ENCODE data around the gene PCGF1. TPM values are rescaled to one million over a fixed set of nuclear protein-coding genes. Genes with fewer than 3 reads are reported as not detected.

PCGF1 gene
- total and polyA plus RNA-seq, 9 of the 15 experiments (the other 6 are each of a cell fraction or from before 2014, with no cell fraction given): 20.3 to 45.7 (median 29.3) TPM

- Histone ChIP-seq H3K27me3 (ENCODE audit: control insufficient read depth in 2 of 2, insufficient read depth in 2 of 2, low read length in 2 of 2) (peaks cover 0 to 1% of the 10 kb centered on the region in 2 experiments; a peak in 1 of 5 replicates), H4K20me1 (replicated peaks; ENCODE audit: control insufficient read depth, insufficient read depth, low read length) (no peaks in the 10 kb centered on the region), H3K4me1 (replicated peaks in 1 of 2; ENCODE audit: control insufficient read depth in 2 of 2, insufficient read depth in 2 of 2, low read length in 2 of 2) (peaks cover 18 to 49% of the 10 kb centered on the region in 2 experiments), H3K4me2 (ENCODE audit: insufficient read depth, low read length) (peak overlapping the region; percentile 95), H3K9me3 (replicated peaks; ENCODE audit: control insufficient read depth, insufficient read depth, low read depth, low read length) (no peaks in the 10 kb centered on the region), H3K9me1 (ENCODE audit: control insufficient read depth, insufficient read depth, low read length) (no peaks in the 10 kb centered on the region), H3K9ac (ENCODE audit: insufficient read depth in 1 of 2, low read depth in 2 of 2, low read length in 2 of 2) (peak overlapping the region; percentile 83 to 99), H3K79me2 (ENCODE audit: control insufficient read depth, insufficient read depth, low read length) (peaks cover 15% of the 10 kb centered on the region; the same call in 2 of the 3 replicates), H3K4me3 (peak overlapping the region; percentile 66), H3K36me3 (ENCODE audit: control insufficient read depth, insufficient read depth, low read length) (peaks cover 17% of the 10 kb centered on the region; the same call in 1 of the 3 replicates), H2AFZ (ENCODE audit: low read depth, low read length) (peak overlapping the region; percentile 90), H3K27ac (ENCODE audit: extremely low read depth, low read depth, low read length) (peak overlapping the region; percentile 92)
- BruUV-seq (replicated peaks): TSS peak; percentile 70
- peak; percentile 65 for FAIRE-seq
- ATAC-seq: peak; percentile 84
- in situ Hi-C loops (cut with MboI): no loop called here
- ChIA-PET POLR2A (interaction anchor here (0.6 to 1.2 kb wide), 7 partner anchors 9 to 328 kb away, joined by 3 to 4 read pairs (median 3); no protein-coding TSS in a partner anchor), CTCF (ENCODE audit: low intra/inter-chr PET ratio) (no interaction called here)
- DNase-seq (ENCODE audit: extremely low read depth in 1 of 4, low spot score in 3 of 4): peak; percentile 67 to 70 (median 68)
- 1% methylated on average over 41 of the region's 58 CpGs for WGBS (ENCODE audit: insufficient coverage, low coverage, missing lambda C conversion rate)
- intact Hi-C loops (cut with micrococcal nuclease): loop anchor here (2.0 kb wide), 1 partner anchor 24 kb away; no protein-coding TSS in a partner anchor
- TF ChIP-seq IRF1 (CRISPR knock-in tag; IDR thresholded peaks at IDR 0.05; ENCODE audit: borderline replicate concordance) (0 out of 2 replicates have a peak, but pooled peaks have one; percentile 42), SLC30A9 (CRISPR knock-in tag; IDR thresholded peaks at IDR 0.05) (no peak), ZNF644 (tag; IDR thresholded peaks at IDR 0.05; ENCODE audit: low read depth) (no peak), DPF2 (IDR thresholded peaks at IDR 0.05) (0 out of 2 replicates have a peak, but pooled peaks have one; percentile 13), ZKSCAN1 (IDR thresholded peaks at IDR 0.05; ENCODE audit: low read depth, low read length) (no peak), UBTF (IDR thresholded peaks at IDR 0.05; ENCODE audit: borderline replicate concordance in 1 of 2, low read depth in 2 of 2, low read length in 2 of 2) (peak; percentile 68 to 80; a peak in 2 of 4 replicates), TEAD2 (tag; IDR thresholded peaks at IDR 0.05) (no peak), HIVEP1 (CRISPR knock-in tag; IDR thresholded peaks at IDR 0.05) (no peak), ZNF431 (CRISPR knock-in tag; IDR thresholded peaks at IDR 0.05) (no peak), CBFB (CRISPR knock-in tag; IDR thresholded peaks at IDR 0.05) (no peak), ZNF143 (CRISPR knock-in tag; IDR thresholded peaks at IDR 0.05) (no peak), HINFP (tag; conservative IDR thresholded peaks at IDR 0.05; ENCODE audit: low read depth) (no peak), ZBTB7A (IDR thresholded peaks at IDR 0.05; ENCODE audit: borderline replicate concordance, control insufficient read depth, low read depth, low read length) (peak; percentile 34; the same call in 1 of the 2 replicates), ZSCAN29 (IDR thresholded peaks at IDR 0.05) (no peak)
Observed at GRCh38 chr2:74554820-74555531, 47.5 kb upstream of the PCGF1 start.

Data from K562 (cell line).